HG03439 (cell line): ENCODE results near the gene ACAP2.
A peak's percentile ranks its signal among the peaks of the same experiment; 100 is the strongest.
"Not testable (repeated sequence)": the region's sequence is repeated elsewhere in the genome, so short reads cannot be mapped to it uniquely, and the experiment has no call there.

ENCODE experiments used
- ATAC-seq: cut with Tn5 transposase; IDR thresholded peaks from one replicate; pipeline ENCODE4 v1.9.1; 2021; ENCODE audit warnings: mild to moderate bottlenecking, moderate library complexity; ENCODE audit not compliant: unreplicated experiment

Gene ACAP2

GRCh38 chr3:195296662-195297061, 146.2 kb downstream of the ACAP2 start:
- ATAC-seq: no peak

- ATAC-seq: no peak
These were observed 151.7 kb downstream of the ACAP2 start for GRCh38 chr3:195291121-195291520.

- not testable (repeated sequence) for ATAC-seq
These were observed 152.2 kb downstream of the ACAP2 start for GRCh38 chr3:195290643-195291042.

- no peak for ATAC-seq
These were observed 156.5 kb downstream of the ACAP2 start for GRCh38 chr3:195286115-195286872.

GRCh38 chr3:195285372-195285771, 157.4 kb downstream of the ACAP2 start:
- no peak for ATAC-seq

- ATAC-seq: no peak
These were observed 158.0 kb downstream of the ACAP2 start for GRCh38 chr3:195284842-195285241.

- no peak for ATAC-seq
These were observed 159.9 kb downstream of the ACAP2 start for GRCh38 chr3:195282961-195283360.

GRCh38 chr3:195274259-195274966, 168.4 kb downstream of the ACAP2 start:
- no peak for ATAC-seq

GRCh38 chr3:195271410-195272243, 171.2 kb downstream of the ACAP2 start:
- ATAC-seq: peak; percentile 80

- peak; percentile 85 for ATAC-seq
These were observed 171.9 kb downstream of the ACAP2 start, which contains the start of gene XXYLT1 for GRCh38 chr3:195270817-195271409. Gene XXYLT1 (minus strand): TSS chr3:195271159. CDS start chr3:195271058, 101 bp downstream.

- peak; percentile 2 for ATAC-seq
These were observed 172.6 kb downstream of the ACAP2 start for GRCh38 chr3:195270079-195270816.

- no peak for ATAC-seq
These were observed 173.3 kb downstream of the ACAP2 start for GRCh38 chr3:195269375-195270078.

- ATAC-seq: no peak
These were observed 174.1 kb downstream of the ACAP2 start for GRCh38 chr3:195268576-195269309.

- ATAC-seq: no peak
These were observed 175.7 kb downstream of the ACAP2 start for GRCh38 chr3:195267096-195267495.

- no peak for ATAC-seq
These were observed 176.4 kb downstream of the ACAP2 start for GRCh38 chr3:195266428-195266827.

- no peak for ATAC-seq
These were observed 177.3 kb downstream of the ACAP2 start for GRCh38 chr3:195265363-195265976.

GRCh38 chr3:195263925-195264600, 178.8 kb downstream of the ACAP2 start:
- ATAC-seq: no peak
